SW480 (cell line): Measurements from ENCODE around the gene LRBA.
A peak's percentile ranks its signal among the peaks of the same experiment; 100 is the strongest.

Experiments used
- DNase-seq: peaks from one replicate; pipeline ENCODE4 v3.0.0-alpha.2; 2016; ENCODE audit warnings: low spot score

The LRBA gene

GRCh38 chr4:150264595-150265161 lies 750.4 kb downstream of the LRBA start:
- DNase-seq = no peak

GRCh38 chr4:150262611-150263010 lies 752.5 kb downstream of the LRBA start:
- DNase-seq = no peak

- no peak for DNase-seq
Measured at GRCh38 chr4:150261571-150261970, 753.5 kb downstream of the LRBA start.

GRCh38 chr4:150259861-150260567 lies 755.1 kb downstream of the LRBA start:
- DNase-seq = no peak

- no peak for DNase-seq
Measured at GRCh38 chr4:150258569-150258968, 756.5 kb downstream of the LRBA start.

- DNase-seq = no peak
Measured at GRCh38 chr4:150256841-150257730, 758.0 kb downstream of the LRBA start.

- DNase-seq = no peak
Measured at GRCh38 chr4:150256225-150256620, 758.9 kb downstream of the LRBA start.

- no peak for DNase-seq
Measured at GRCh38 chr4:150255610-150256224, 759.4 kb downstream of the LRBA start.

- no peak for DNase-seq
Measured at GRCh38 chr4:150253965-150254630, 761.0 kb downstream of the LRBA start.

- no peak for DNase-seq
Measured at GRCh38 chr4:150253416-150253815, 761.7 kb downstream of the LRBA start.

- no peak for DNase-seq
Measured at GRCh38 chr4:150252741-150253140, 762.3 kb downstream of the LRBA start.

- DNase-seq = no peak
Measured at GRCh38 chr4:150252306-150252705, 762.8 kb downstream of the LRBA start.

GRCh38 chr4:150251752-150252190 lies 763.3 kb downstream of the LRBA start:
- no peak for DNase-seq

GRCh38 chr4:150250998-150251651 lies 764.0 kb downstream of the LRBA start:
- no peak for DNase-seq

- no peak for DNase-seq
Measured at GRCh38 chr4:150250293-150250997, 764.6 kb downstream of the LRBA start.

GRCh38 chr4:150248181-150248580 lies 766.9 kb downstream of the LRBA start:
- DNase-seq = no peak

- DNase-seq = no peak
Measured at GRCh38 chr4:150247184-150247583, 767.9 kb downstream of the LRBA start.

- DNase-seq = no peak
Measured at GRCh38 chr4:150244600-150244999, 770.5 kb downstream of the LRBA start.

GRCh38 chr4:150243932-150244331 lies 771.2 kb downstream of the LRBA start:
- DNase-seq = no peak

GRCh38 chr4:150242820-150243458 lies 772.1 kb downstream of the LRBA start:
- DNase-seq = peak; percentile 2
